Right atrium auricular region (tissue), 2 donors: ENCODE measurements around the gene FDPS. TPM values are rescaled to one million over a fixed set of nuclear protein-coding genes. Genes with fewer than 3 reads are reported as not detected.

Experiments used
- DNase-seq: peaks from one replicate; pipeline ENCODE4 v3.0.0-alpha.2; 2019; ENCODE audit warnings: low spot score
- H3K27ac ChIP-seq, 2 donors: fragments of 200-600 bp; sonication (generic); 1 replicate in 1 of 2; 2 replicates in 1 of 2; pipeline ENCODE4 v1.5.1; 2016 to 2019
- H3K27me3 ChIP-seq, 2 donors: fragments of 200-600 bp; sonication (generic); one replicate each; pipeline versions ENCODE4 v1.5.1 to v1.6.0; 2017 to 2019
- H3K36me3 ChIP-seq: fragments of 200-600 bp; sonication (generic); one replicate; pipeline ENCODE4 v1.5.1; 2016
- H3K4me1 ChIP-seq, 2 donors: fragments of 200-600 bp; sonication (generic); one replicate each; pipeline versions ENCODE4 v1.5.1 to v1.6.0; 2017 to 2019
- H3K4me3 ChIP-seq, 2 donors: fragments of 200-600 bp; sonication (generic); 1 replicate in 1 of 2; 2 replicates in 1 of 2; pipeline ENCODE4 v1.5.1; 2017 to 2019; ENCODE audit warnings: mild to moderate bottlenecking in 1 of 2, moderate library complexity in 1 of 2
- H3K9me3 ChIP-seq, 2 donors: fragments of 200-600 bp; sonication (generic); one replicate each; pipeline ENCODE4 v1.5.1; 2019
- total RNA-seq, 2 donors: library from RNA; depleted of rRNA; stranded (reverse); fragments of >200 nt; gene quantifications; one replicate each; pipeline ENCODE4 v1.1.0, GENCODE V29; 2016
- TF ChIP-seq, protein P1 (sequence below), 2 donors: fragments of 200-600 bp; sonication (generic); IDR thresholded peaks; one replicate each; pipeline ENCODE4 v1.5.1; 2019; ENCODE audit warnings: antibody characterized with exemption in 2 of 2

Gene FDPS
- total RNA-seq, 2 donors from 2014 or later = 65.3 to 73.1 TPM

- Histone ChIP-seq H3K9me3 (no peaks in the 10 kb centered on the region), H3K27ac (peak overlapping the region; percentile 97 to 99), H3K4me1 (peaks cover 0 to 46% of the 10 kb centered on the region in 2 donors), H3K36me3 (peaks cover 18% of the 10 kb centered on the region), H3K27me3 (no peaks in the 10 kb centered on the region), H3K4me3 (peak overlapping the region; percentile 72 to 80)
- no peak for DNase-seq
- TF ChIP-seq, protein P1, sequence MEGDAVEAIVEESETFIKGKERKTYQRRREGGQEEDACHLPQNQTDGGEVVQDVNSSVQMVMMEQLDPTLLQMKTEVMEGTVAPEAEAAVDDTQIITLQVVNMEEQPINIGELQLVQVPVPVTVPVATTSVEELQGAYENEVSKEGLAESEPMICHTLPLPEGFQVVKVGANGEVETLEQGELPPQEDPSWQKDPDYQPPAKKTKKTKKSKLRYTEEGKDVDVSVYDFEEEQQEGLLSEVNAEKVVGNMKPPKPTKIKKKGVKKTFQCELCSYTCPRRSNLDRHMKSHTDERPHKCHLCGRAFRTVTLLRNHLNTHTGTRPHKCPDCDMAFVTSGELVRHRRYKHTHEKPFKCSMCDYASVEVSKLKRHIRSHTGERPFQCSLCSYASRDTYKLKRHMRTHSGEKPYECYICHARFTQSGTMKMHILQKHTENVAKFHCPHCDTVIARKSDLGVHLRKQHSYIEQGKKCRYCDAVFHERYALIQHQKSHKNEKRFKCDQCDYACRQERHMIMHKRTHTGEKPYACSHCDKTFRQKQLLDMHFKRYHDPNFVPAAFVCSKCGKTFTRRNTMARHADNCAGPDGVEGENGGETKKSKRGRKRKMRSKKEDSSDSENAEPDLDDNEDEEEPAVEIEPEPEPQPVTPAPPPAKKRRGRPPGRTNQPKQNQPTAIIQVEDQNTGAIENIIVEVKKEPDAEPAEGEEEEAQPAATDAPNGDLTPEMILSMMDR (IDR thresholded peaks at IDR 0.05) = no peak
Observed at GRCh38 chr1:155322571-155322952, 13.9 kb downstream of the FDPS start.

- Histone ChIP-seq H3K27me3 (no peaks in the 10 kb centered on the region), H3K27ac (peak overlapping the region; percentile 97 to 99), H3K4me3 (peak overlapping the region; percentile 72 to 80), H3K4me1 (peaks cover 0 to 46% of the 10 kb centered on the region in 2 donors), H3K9me3 (no peaks in the 10 kb centered on the region), H3K36me3 (peaks cover 16% of the 10 kb centered on the region)
- TF ChIP-seq, protein P1 (IDR thresholded peaks at IDR 0.05) = peak; percentile 94 to 96
- peak; percentile 92 for DNase-seq
Observed at GRCh38 chr1:155322953-155323728, 14.5 kb downstream of the FDPS start.

DNA sequence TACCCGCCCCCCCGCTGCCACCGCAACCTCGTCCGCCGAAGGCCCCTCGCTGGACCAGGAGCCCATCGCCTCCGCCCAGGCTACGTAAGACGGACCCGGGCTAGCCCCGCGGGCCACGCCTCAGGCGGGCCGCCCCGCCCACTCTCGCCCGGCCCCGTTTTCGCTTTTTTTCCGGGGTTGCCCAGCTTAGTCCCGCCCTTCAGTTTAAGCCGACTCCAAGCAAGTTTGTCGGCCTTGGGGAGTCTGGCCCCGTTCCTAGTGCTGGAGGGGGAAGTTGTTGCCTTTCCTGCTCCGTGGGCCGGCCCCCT is 15.0 kb downstream of the FDPS start:
- TF ChIP-seq, protein P1 (IDR thresholded peaks at IDR 0.05) = no peak
- peaks cover 0 to 46% of the 10 kb centered on the region in 2 donors for H3K4me1 ChIP-seq
- peak; percentile 90 for DNase-seq
- H3K4me3 ChIP-seq = peak overlapping the region; percentile 72 to 80
- H3K27me3 ChIP-seq = no peaks in the 10 kb centered on the region
- no peaks in the 10 kb centered on the region for H3K9me3 ChIP-seq
- H3K27ac ChIP-seq = peak overlapping the region; percentile 97 to 99
- peaks cover 16% of the 10 kb centered on the region for H3K36me3 ChIP-seq

GRCh38 chr1:155324037-155324716 is 15.5 kb downstream of the FDPS start:
- TF ChIP-seq, protein P1 (IDR thresholded peaks at IDR 0.05) = no peak
- Histone ChIP-seq H3K9me3 (no peaks in the 10 kb centered on the region), H3K27ac (peak overlapping the region; percentile 97 to 99), H3K4me1 (peaks cover 0 to 46% of the 10 kb centered on the region in 2 donors), H3K36me3 (peaks cover 17% of the 10 kb centered on the region), H3K4me3 (peak overlapping the region; percentile 72 to 80), H3K27me3 (no peaks in the 10 kb centered on the region)
- peak; percentile 98 for DNase-seq

DNA sequence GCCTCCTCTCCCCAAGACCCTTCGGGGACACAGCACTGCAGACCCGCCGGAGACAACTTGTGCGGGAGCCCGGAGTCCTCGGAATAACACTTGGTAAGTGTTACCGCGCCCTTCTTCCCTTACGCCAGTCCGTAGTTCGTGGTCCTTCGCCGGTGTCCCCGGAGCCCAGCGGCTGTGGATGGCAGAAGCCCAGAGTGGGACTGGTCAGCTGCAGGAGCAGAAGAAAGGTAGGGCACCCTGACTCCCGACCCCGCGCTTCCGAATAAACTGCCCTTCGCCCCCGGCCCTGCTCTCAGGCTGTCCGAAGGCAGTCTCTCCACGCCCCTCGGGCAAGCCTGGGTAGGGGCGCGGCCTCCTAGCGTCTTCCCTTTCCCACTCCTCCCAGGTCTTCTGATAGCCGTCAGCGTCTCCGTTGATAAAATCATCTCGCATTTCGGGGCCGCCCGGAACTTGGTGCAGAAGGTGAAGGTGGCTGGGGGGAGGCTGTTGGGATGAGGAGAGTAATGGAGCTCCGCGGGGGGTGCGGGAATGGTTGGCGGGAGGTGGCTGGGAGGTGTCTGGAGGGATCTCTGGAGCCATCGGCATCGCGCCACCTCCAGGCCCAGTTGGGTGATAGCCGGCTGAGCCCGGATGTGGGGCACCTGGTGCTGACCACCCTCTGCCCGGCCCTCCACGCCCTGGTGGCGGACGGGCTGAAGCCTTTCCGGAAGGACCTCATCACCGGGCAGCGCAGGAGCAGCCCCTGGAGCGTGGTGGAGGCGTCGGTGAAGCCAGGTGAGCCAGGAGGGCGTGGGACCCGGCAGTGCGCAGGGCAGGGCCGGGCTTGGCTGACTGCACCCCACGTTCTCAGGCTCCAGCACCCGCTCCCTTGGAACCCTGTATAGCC is 16.3 kb downstream of the FDPS start:
- Histone ChIP-seq H3K4me1 (peaks cover 0 to 41% of the 10 kb centered on the region in 2 donors), H3K27ac (peak overlapping the region; percentile 97 to 99), H3K36me3 (peaks cover 20% of the 10 kb centered on the region), H3K27me3 (no peaks in the 10 kb centered on the region), H3K9me3 (no peaks in the 10 kb centered on the region), H3K4me3 (peak overlapping the region; percentile 72 to 80)
- no peak for DNase-seq
- TF ChIP-seq, protein P1 (IDR thresholded peaks at IDR 0.05) = peak in 1 of 2 donors; percentile 40
